Hematopoietic multipotent progenitor cell treated with erythropoietin and hydrocortisone succinate and interleukin-3 and kit ligand, for 6 days (in vitro differentiated cells): ENCODE data around the gene ADIG.

Source experiments
- DNase-seq: peaks from one replicate; pipeline ENCODE4 v3.0.0-alpha.2; 2015

The ADIG gene

DNA sequence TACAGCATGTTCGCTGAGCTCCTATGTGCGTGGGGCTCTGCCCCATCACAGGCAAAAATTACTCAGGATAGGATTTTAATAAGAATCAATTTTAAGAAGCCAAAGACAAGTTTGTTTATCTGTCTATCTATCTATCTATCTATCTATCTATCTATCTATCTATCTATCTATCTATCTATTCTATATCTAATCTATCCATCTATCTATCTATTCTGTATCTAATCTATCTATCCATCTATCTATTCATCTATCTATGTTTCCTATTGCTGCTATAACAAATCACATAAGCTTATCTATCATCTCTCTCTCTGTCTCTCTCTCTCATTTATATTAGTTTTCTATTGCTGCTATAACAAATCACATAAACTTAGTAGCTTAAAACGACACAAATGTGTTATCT lies 22.3 kb downstream of the ADIG start:
- DNase-seq = no peak

- DNase-seq = no peak
Measured at GRCh38 chr20:38604873-38605303, 23.9 kb downstream of the ADIG start.

- no peak for DNase-seq
Measured at GRCh38 chr20:38607351-38607750, 26.4 kb downstream of the ADIG start.

DNA sequence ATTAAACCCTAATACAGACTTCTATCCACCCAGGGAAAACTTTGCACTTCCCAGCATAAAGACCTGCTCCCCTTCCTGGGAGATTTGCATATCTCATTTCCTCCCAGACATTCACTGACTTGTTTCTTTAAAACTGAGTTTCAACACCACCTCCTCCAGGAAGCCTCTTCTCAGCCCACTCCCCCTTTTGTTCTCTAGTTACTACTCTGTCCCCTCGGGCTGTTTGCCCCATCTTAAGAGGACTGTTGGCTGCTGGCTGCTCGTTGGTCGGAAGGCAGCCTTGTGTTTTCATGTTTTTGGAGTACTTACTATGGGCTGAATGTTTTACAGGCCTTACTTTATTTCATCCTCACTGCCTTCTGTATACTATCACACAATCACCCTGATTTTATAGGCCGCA lies 27.2 kb downstream of the ADIG start:
- no peak for DNase-seq

- no peak for DNase-seq
Measured at GRCh38 chr20:38609815-38610214, 28.8 kb downstream of the ADIG start.

DNA sequence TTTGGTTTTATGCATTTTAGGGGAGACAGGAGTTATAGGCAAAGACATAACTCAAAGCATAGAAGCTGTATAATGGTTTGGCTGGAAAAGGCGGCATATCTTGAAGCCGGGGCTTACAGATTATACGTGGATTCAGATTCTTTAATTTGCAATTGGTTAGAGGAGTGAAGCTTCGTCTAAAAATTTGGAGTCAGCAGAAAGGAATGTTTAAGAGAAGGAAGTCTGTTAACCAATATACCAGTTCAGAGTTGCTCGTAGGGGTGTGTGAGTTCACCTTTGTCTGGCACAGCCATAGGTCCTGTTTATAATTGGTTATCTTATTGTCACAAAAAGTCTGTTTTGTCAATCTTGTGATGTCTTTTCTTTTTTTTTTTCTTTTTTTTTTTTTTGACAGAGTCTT lies 29.5 kb downstream of the ADIG start:
- DNase-seq = no peak

- no peak for DNase-seq
Measured at GRCh38 chr20:38612751-38613515, 31.9 kb downstream of the ADIG start.

GRCh38 chr20:38615283-38615682 lies 34.3 kb downstream of the ADIG start:
- no peak for DNase-seq

GRCh38 chr20:38616457-38616856 lies 35.5 kb downstream of the ADIG start:
- DNase-seq = no peak

DNA sequence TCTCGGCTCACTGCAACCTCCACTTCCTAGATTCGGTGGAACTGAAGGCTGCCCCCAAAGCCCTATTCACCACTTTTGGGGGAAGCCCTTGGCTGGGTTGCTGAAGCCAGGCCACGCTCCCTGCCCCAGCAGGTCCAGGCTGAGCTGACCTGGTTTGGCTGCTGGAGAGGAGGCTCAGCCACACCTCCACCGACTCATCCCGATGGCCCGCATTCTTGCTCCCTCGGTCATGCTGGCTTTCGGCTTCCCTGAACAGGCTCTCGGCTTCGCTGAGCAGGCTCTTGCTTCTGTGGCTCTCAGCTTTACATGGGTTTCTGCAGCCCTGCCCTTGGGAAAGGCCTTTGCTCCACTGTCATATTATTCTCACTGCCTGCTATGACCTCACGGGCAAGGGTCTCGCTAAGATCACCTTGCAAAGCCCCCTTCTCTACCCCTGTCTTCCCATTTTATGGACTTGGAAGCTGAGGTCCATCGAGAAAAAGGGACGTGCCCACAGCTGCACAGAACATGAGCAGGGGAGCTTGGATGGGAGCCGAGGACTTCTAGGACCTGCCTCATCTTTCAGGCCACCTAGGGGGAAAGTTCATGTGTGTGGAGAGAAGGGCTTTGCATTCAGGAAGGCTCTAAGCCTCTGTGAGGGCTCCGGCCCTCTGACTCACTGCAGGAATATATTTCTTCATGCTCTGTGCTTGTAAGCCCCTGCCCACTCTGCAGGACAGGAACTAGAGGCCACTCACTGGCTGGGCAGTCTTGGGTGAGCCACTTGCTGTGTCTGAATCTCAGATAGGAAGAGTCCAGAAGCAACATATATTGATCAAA lies 36.2 kb downstream of the ADIG start:
- no peak for DNase-seq

DNA sequence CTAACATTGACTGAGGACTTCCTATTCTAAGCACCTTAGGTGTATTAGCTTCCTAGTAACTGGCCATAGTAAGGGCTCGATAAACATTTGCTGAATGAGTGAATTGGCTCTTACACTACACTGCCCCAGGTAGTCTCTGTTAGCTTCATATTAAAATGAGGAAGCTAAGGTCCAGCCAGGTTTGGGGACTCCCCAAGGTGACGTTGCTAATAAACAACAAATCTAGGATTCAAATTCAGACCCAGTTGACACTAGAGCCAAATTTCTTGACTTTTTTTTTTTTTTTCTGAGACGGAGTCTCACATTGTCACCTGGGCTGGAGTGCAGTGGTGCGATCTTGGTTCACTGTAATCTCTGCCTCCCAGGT lies 36.8 kb downstream of the ADIG start:
- DNase-seq = no peak

- no peak for DNase-seq
Measured at GRCh38 chr20:38620441-38620840, 39.4 kb downstream of the ADIG start.

DNA sequence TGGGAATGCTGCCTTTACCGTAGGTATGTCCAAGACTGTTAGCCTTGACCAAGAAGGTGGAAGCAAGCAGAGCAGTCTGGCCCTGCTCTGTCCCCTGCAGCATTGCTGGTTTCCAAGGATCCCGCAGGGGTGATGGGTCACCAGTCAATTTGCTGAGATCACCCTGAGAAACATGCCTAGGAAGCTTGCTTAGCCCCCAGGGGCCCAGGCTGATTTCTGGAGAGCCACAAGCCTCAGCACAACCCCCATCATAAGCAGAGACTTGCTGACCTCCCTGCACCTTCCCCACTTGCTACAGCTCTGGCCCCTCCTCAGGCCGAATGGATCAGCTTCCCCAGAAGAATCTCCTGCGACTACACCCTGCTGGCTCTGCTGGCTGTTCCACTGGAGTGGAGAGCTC lies 42.1 kb downstream of the ADIG start:
- no peak for DNase-seq

DNA sequence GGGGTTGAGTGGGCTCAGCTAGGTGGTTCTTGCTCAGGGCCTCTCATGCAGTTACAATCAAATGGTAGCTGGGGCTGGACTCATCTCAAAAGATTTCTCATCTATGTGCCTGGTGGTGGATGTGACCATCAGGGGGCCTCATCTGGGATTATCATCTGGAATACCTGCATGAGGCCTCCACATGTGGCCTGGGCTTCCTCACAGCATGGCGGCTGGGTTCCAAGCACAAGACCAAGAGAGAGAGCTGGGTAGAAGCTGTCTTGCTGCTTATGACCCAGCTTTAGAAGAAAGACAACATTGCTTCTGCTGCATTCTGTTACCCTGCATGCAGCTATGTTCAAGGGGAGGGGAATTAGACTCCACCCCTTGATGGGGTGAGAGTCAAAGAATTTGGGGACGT lies 43.1 kb downstream of the ADIG start:
- no peak for DNase-seq

GRCh38 chr20:38625896-38626295 lies 44.9 kb downstream of the ADIG start:
- DNase-seq = no peak

GRCh38 chr20:38626921-38627659 lies 46.1 kb downstream of the ADIG start:
- no peak for DNase-seq

DNA sequence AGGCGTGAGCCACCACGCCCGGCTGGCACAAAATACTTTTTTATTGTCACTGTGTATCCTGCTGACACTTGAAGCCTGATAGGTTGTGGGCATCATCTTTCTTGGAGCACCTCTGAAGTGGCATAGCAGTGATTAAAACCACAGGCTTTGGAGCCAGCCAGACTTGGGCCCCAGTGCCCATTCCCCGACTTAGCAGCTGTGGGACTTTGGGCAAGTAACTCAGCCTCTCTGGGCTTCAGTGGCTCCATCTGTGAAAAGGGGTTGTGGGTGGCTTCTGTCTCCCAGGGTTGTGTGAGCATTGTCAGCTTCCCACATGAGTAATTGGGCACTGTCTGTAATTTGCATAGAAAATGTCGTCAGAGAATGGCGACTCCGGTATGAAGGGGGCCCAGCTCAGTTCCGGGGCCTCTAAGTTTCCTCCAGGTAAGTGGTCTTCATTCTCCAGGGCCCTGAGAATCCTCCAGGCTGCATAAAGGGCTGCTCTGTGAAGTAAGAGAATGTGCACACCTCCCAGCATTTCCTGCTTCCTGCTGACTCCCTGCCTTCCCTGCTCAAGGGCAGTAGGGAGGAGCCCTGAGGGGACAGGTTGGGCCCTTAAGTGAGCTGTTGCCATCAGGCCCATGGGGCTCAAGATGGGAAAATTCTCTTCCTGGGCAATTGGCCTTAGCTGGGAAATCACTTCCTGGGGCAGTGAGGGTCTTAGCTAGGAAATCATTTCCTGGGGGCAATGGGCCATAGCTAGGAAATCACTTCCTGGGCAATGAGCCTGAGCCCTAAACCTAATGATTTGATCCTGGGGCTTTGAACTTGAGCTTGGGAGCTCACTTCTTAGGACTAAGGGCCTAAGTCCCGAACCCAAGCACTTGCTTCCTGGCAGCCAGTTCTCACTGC lies 47.8 kb downstream of the ADIG start:
- no peak for DNase-seq

DNA sequence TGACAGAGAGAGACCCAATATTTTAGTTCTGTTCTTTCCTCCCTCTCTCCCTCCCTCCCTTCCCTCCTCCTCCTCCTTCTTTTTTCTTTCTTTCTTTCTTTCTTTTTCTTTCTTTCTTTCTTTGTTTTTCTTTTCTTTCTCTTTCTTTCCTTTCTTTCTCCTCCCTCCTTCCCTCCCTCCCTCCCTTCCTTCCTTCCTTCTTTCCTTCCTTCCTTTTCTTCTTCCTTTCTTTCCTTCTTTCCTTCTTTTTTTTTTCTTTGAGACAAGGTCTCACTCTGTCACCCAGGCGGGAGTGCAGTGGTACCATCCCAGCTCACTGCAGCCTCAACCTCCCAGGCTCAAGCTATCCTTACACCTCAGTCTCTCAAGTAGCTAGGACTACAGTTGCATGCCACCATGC lies 49.0 kb downstream of the ADIG start:
- DNase-seq = no peak

DNA sequence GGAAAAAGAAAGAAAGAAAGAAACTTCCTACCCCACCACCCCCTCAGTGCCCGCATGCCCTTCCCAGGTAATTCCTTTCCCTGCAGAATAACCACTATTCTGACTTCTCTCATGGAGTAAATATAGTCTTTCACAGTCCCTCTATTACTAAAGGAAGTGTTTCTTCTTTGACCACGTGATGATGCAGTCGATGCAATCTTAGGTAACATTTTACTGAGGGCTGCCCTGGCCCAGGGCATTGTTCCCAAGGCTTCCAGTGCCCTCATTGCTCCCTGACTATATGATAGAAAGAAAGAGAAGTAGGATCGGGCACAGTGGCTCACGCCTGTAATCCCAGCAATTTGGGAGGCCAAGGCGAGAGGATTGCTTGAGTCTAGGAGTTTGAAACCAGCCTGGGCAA lies 49.7 kb downstream of the ADIG start:
- no peak for DNase-seq

DNA sequence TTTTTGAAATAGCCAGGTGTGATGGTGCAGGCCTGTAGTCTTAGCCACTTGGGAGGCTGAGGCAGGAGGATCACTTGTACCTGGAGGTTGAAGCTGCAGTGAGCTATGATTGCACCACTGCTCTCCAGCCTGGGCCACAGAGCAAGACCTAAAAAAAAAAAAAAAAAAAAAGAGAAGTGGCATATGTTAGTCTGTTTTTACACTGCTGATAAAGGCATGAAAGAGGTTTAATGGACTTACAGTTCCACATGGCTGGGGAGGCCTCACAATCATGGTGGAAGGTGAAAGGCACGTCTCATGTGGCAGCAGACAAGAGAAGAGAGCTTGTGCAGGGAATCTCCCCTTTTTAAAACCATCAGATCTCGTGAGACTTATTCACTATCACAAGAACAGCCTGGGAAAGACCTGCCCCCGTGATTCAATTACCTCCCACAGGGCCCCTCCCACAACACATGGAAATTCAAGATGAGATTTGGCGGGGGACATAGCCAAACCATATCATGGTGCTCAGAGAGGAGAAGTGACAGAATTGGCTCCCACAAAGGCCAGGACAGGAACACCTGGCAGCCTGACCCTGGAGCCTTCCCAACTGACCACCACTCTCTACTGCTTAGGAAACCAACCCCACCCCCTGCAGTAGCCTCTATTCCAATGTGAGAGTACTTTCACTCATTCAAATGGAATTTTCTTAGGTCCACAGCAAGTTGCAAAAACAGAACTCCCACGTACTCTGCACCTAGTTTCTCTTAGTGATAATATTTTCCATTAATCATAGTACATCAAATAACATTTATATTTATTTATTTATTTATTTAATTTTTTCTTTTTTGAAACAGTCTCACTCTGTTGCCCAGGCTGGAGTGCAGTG lies 50.4 kb downstream of the ADIG start:
- no peak for DNase-seq

- peak; percentile 84 for DNase-seq
Measured at GRCh38 chr20:38633577-38634093, 52.6 kb downstream of the ADIG start.
